ENCODE results near the gene CHCHD3. TPM values are rescaled to one million over a fixed set of nuclear protein-coding genes. Genes with fewer than 3 reads are reported as not detected.

CHCHD3 gene
- total RNA-seq, 4 donors from 2014 or later = 40.6 to 66.6 (median 48.1) TPM

- TF ChIP-seq, protein P1, sequence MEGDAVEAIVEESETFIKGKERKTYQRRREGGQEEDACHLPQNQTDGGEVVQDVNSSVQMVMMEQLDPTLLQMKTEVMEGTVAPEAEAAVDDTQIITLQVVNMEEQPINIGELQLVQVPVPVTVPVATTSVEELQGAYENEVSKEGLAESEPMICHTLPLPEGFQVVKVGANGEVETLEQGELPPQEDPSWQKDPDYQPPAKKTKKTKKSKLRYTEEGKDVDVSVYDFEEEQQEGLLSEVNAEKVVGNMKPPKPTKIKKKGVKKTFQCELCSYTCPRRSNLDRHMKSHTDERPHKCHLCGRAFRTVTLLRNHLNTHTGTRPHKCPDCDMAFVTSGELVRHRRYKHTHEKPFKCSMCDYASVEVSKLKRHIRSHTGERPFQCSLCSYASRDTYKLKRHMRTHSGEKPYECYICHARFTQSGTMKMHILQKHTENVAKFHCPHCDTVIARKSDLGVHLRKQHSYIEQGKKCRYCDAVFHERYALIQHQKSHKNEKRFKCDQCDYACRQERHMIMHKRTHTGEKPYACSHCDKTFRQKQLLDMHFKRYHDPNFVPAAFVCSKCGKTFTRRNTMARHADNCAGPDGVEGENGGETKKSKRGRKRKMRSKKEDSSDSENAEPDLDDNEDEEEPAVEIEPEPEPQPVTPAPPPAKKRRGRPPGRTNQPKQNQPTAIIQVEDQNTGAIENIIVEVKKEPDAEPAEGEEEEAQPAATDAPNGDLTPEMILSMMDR (IDR thresholded peaks at IDR 0.05) = no peak
- no peaks in the 10 kb centered on the region for H3K9me3 ChIP-seq
- no peak for DNase-seq (ENCODE audit: low spot score in 2 of 2)
- no peaks in the 10 kb centered on the region for H3K27me3 ChIP-seq
- no peak overlapping the region for H3K27ac ChIP-seq
- H3K36me3 ChIP-seq = no peaks in the 10 kb centered on the region
- no peaks in the 10 kb centered on the region for H3K4me1 ChIP-seq
- no peak overlapping the region for H3K4me3 ChIP-seq
Observed at GRCh38 chr7:133015888-133016287, 66.0 kb downstream of the CHCHD3 start.

GRCh38 chr7:133011746-133012145 is 70.1 kb downstream of the CHCHD3 start:
- Histone ChIP-seq H3K4me3 (no peak overlapping the region), H3K4me1 (no peaks in the 10 kb centered on the region), H3K36me3 (no peaks in the 10 kb centered on the region), H3K9me3 (no peaks in the 10 kb centered on the region), H3K27ac (no peak overlapping the region), H3K27me3 (no peaks in the 10 kb centered on the region)
- no peak for DNase-seq (ENCODE audit: low spot score in 2 of 2)
- 95 to 96% methylated on average over 5 of the region's 5 CpGs for WGBS, 2 donors
- no peak for TF ChIP-seq POLR2A (IDR thresholded peaks at IDR 0.05)
- no peak for TF ChIP-seq EP300 (IDR thresholded peaks at IDR 0.05)
- TF ChIP-seq, protein P1 (IDR thresholded peaks at IDR 0.05) = no peak

DNA sequence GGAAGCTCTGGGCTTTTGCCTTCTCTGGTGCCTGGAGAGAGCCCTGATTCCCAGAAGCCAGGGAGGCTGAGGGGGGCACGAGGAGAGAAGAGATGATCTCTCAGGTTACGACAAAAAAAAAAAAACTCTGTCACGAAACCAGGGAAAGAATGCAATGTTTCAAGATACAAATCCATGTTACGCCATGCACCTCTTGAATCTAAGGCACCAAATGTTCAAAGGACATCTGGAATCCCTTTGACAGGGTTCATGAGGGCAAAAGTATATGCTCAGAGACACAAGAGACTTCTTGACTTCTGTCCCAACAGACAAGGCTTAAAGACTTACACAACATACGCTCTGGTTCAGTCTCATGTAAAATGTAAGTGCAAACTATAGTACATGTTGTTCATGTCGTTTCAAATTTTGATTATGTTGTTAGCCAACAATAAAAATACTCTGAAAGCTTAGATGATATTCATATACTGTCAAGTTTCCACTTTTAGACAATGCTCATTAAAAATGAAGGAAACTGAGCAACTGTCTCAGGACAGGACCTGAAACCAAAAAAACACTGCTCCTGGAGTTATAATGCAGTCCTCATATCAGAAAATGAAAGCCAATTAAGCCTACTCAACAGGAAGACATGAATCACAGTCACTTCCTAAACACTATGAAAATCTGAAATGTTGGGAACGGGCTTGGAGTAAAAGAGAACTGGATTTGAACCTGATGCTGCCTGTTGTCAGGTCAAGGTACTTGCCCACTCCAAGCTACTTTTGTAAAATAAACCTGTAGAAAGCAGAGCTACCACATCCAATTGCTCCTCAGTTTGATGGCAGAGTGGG is 72.3 kb downstream of the CHCHD3 start:
- no peak for TF ChIP-seq POLR2A (IDR thresholded peaks at IDR 0.05)
- TF ChIP-seq, protein P1 (IDR thresholded peaks at IDR 0.05) = no peak
- TF ChIP-seq EP300 (IDR thresholded peaks at IDR 0.05) = no peak
- Histone ChIP-seq H3K9me3 (no peaks in the 10 kb centered on the region), H3K27me3 (no peaks in the 10 kb centered on the region), H3K4me3 (no peak overlapping the region), H3K4me1 (no peaks in the 10 kb centered on the region), H3K27ac (no peak overlapping the region), H3K36me3 (no peaks in the 10 kb centered on the region)
- DNase-seq (ENCODE audit: low spot score in 2 of 2) = no peak
- WGBS, 2 donors = 83 to 89% methylated on average over 7 of the region's 7 CpGs

GRCh38 chr7:133007961-133008360 is 73.9 kb downstream of the CHCHD3 start:
- no peak overlapping the region for H3K27ac ChIP-seq
- no peaks in the 10 kb centered on the region for H3K27me3 ChIP-seq
- H3K36me3 ChIP-seq = no peaks in the 10 kb centered on the region
- TF ChIP-seq, protein P1 (IDR thresholded peaks at IDR 0.05) = no peak
- no peak for TF ChIP-seq EP300 (IDR thresholded peaks at IDR 0.05)
- TF ChIP-seq POLR2A (IDR thresholded peaks at IDR 0.05) = no peak
- no peaks in the 10 kb centered on the region for H3K9me3 ChIP-seq
- 83 to 94% methylated on average over 3 of the region's 3 CpGs for WGBS, 2 donors
- H3K4me1 ChIP-seq = peaks cover 0 to 10% (median under 1%) of the 10 kb centered on the region in 4 donors
- no peak for DNase-seq (ENCODE audit: low spot score in 2 of 2)
- H3K4me3 ChIP-seq = no peak overlapping the region

DNA sequence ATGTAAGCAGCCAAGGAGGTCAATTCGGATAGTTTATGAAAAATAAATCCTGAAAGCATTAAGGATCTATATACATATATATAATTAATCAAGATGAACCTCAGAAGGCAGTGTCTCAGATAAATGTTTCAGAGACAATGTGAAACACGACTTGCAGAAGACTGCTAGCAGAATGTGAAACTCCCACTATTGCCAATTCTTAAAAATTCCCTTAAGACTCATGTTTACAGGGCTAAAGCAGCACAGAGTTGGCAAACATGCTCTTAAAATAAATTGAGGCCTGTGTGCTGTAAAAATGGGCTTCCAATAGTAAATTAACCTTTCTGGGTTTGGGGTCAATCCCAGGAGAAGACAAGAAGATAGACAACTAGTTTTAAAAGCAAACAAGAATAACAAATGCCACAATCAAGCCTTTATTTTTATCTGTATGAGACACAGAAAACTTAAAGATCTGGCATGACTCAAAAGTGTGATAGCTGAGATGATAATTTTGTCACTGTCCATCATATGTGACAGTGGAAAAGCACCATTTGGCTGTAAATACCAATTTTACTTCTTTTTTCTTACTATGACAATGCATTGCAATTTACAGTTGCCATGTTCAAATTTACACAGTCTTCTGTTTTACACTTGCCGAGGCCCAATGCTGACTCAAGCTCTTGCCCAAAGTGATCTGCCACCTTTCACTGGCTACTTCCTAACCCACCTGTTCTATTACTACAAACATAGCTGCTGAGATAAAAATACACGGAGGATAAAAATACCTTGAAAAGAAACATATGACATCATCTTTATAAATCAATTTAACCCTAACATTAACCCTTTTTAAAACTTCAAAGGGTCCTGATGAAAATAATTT is 78.6 kb downstream of the CHCHD3 start:
- Histone ChIP-seq H3K27ac (no peak overlapping the region), H3K4me3 (no peak overlapping the region), H3K4me1 (peaks cover 0 to 49% (median 3%) of the 10 kb centered on the region in 4 donors), H3K36me3 (no peaks in the 10 kb centered on the region), H3K9me3 (no peaks in the 10 kb centered on the region), H3K27me3 (no peaks in the 10 kb centered on the region)
- no peak for DNase-seq (ENCODE audit: low spot score in 2 of 2)
- TF ChIP-seq, protein P1 (IDR thresholded peaks at IDR 0.05) = no peak
- no peak for TF ChIP-seq EP300 (IDR thresholded peaks at IDR 0.05)
- TF ChIP-seq POLR2A (IDR thresholded peaks at IDR 0.05) = no peak
- 41% methylated on average over 4 of the region's 4 CpGs for WGBS, 2 donors

All from tibial nerve (tissue), 4 donors.